ENCODE data around the gene LHFPL5.

LHFPL5 gene

GRCh38 chr6:35796236-35796635, 8.9 kb upstream of the LHFPL5 start:
- Histone ChIP-seq H3K4me1 (ENCODE audit: control insufficient read depth, insufficient read depth, low read length) (peaks cover 3% of the 10 kb centered on the region), H3K27me3 (ENCODE audit: control insufficient read depth, insufficient read depth, low read length) (no peaks in the 10 kb centered on the region), H3K4me3 (ENCODE audit: low read depth, low read length) (no peak overlapping the region), H3K36me3 (ENCODE audit: control insufficient read depth, insufficient read depth, low read length) (no peaks in the 10 kb centered on the region), H3K9me3 (ENCODE audit: control insufficient read depth, insufficient read depth, low read length) (no peaks in the 10 kb centered on the region), H3K9ac (ENCODE audit: low read depth, low read length) (no peak overlapping the region)

- H3K4me3 ChIP-seq (ENCODE audit: low read depth, low read length) = no peak overlapping the region
- no peak overlapping the region for H3K9ac ChIP-seq (ENCODE audit: low read depth, low read length)
- H3K36me3 ChIP-seq (ENCODE audit: control insufficient read depth, insufficient read depth, low read length) = no peaks in the 10 kb centered on the region
- no peaks in the 10 kb centered on the region for H3K27me3 ChIP-seq (ENCODE audit: control insufficient read depth, insufficient read depth, low read length)
- no peaks in the 10 kb centered on the region for H3K9me3 ChIP-seq (ENCODE audit: control insufficient read depth, insufficient read depth, low read length)
- peaks cover 3% of the 10 kb centered on the region for H3K4me1 ChIP-seq (ENCODE audit: control insufficient read depth, insufficient read depth, low read length)
These were observed 7.2 kb upstream of the LHFPL5 start for GRCh38 chr6:35797837-35798526.

GRCh38 chr6:35798706-35799105, 6.4 kb upstream of the LHFPL5 start:
- H3K4me3 ChIP-seq (ENCODE audit: low read depth, low read length) = no peak overlapping the region
- H3K9ac ChIP-seq (ENCODE audit: low read depth, low read length) = no peak overlapping the region
- no peaks in the 10 kb centered on the region for H3K9me3 ChIP-seq (ENCODE audit: control insufficient read depth, insufficient read depth, low read length)
- H3K36me3 ChIP-seq (ENCODE audit: control insufficient read depth, insufficient read depth, low read length) = no peaks in the 10 kb centered on the region
- H3K27me3 ChIP-seq (ENCODE audit: control insufficient read depth, insufficient read depth, low read length) = no peaks in the 10 kb centered on the region
- peaks cover 3% of the 10 kb centered on the region for H3K4me1 ChIP-seq (ENCODE audit: control insufficient read depth, insufficient read depth, low read length)

- Histone ChIP-seq H3K36me3 (ENCODE audit: control insufficient read depth, insufficient read depth, low read length) (no peaks in the 10 kb centered on the region), H3K27me3 (ENCODE audit: control insufficient read depth, insufficient read depth, low read length) (peaks cover 5% of the 10 kb centered on the region), H3K9me3 (ENCODE audit: control insufficient read depth, insufficient read depth, low read length) (no peaks in the 10 kb centered on the region), H3K9ac (ENCODE audit: low read depth, low read length) (no peak overlapping the region), H3K4me3 (ENCODE audit: low read depth, low read length) (no peak overlapping the region), H3K4me1 (ENCODE audit: control insufficient read depth, insufficient read depth, low read length) (peaks cover 7% of the 10 kb centered on the region)
These were observed 4.0 kb upstream of the LHFPL5 start for GRCh38 chr6:35801148-35801547.

- Histone ChIP-seq H3K4me3 (ENCODE audit: low read depth, low read length) (no peak overlapping the region), H3K4me1 (ENCODE audit: control insufficient read depth, insufficient read depth, low read length) (peaks cover 4% of the 10 kb centered on the region), H3K9ac (ENCODE audit: low read depth, low read length) (no peak overlapping the region), H3K36me3 (ENCODE audit: control insufficient read depth, insufficient read depth, low read length) (no peaks in the 10 kb centered on the region), H3K9me3 (ENCODE audit: control insufficient read depth, insufficient read depth, low read length) (no peaks in the 10 kb centered on the region), H3K27me3 (ENCODE audit: control insufficient read depth, insufficient read depth, low read length) (peaks cover 6% of the 10 kb centered on the region)
These were observed 3.5 kb downstream of the LHFPL5 start for GRCh38 chr6:35808688-35809087.

- Histone ChIP-seq H3K9ac (ENCODE audit: low read depth, low read length) (no peak overlapping the region), H3K9me3 (ENCODE audit: control insufficient read depth, insufficient read depth, low read length) (no peaks in the 10 kb centered on the region), H3K36me3 (ENCODE audit: control insufficient read depth, insufficient read depth, low read length) (no peaks in the 10 kb centered on the region), H3K27me3 (ENCODE audit: control insufficient read depth, insufficient read depth, low read length) (peaks cover 6% of the 10 kb centered on the region), H3K4me1 (ENCODE audit: control insufficient read depth, insufficient read depth, low read length) (peaks cover 4% of the 10 kb centered on the region), H3K4me3 (ENCODE audit: low read depth, low read length) (no peak overlapping the region)
These were observed 4.7 kb downstream of the LHFPL5 start for GRCh38 chr6:35809809-35810208.

GRCh38 chr6:35810971-35811698, 6.0 kb downstream of the LHFPL5 start:
- Histone ChIP-seq H3K36me3 (ENCODE audit: control insufficient read depth, insufficient read depth, low read length) (no peaks in the 10 kb centered on the region), H3K4me3 (ENCODE audit: low read depth, low read length) (no peak overlapping the region), H3K9ac (ENCODE audit: low read depth, low read length) (no peak overlapping the region), H3K4me1 (ENCODE audit: control insufficient read depth, insufficient read depth, low read length) (no peaks in the 10 kb centered on the region), H3K27me3 (ENCODE audit: control insufficient read depth, insufficient read depth, low read length) (peaks cover 1% of the 10 kb centered on the region), H3K9me3 (ENCODE audit: control insufficient read depth, insufficient read depth, low read length) (no peaks in the 10 kb centered on the region)

GRCh38 chr6:35811699-35811995, 6.5 kb downstream of the LHFPL5 start:
- Histone ChIP-seq H3K4me1 (ENCODE audit: control insufficient read depth, insufficient read depth, low read length) (no peaks in the 10 kb centered on the region), H3K4me3 (ENCODE audit: low read depth, low read length) (no peak overlapping the region), H3K27me3 (ENCODE audit: control insufficient read depth, insufficient read depth, low read length) (no peaks in the 10 kb centered on the region), H3K36me3 (ENCODE audit: control insufficient read depth, insufficient read depth, low read length) (no peaks in the 10 kb centered on the region), H3K9me3 (ENCODE audit: control insufficient read depth, insufficient read depth, low read length) (no peaks in the 10 kb centered on the region), H3K9ac (ENCODE audit: low read depth, low read length) (no peak overlapping the region)

- Histone ChIP-seq H3K36me3 (ENCODE audit: control insufficient read depth, insufficient read depth, low read length) (no peaks in the 10 kb centered on the region), H3K4me3 (ENCODE audit: low read depth, low read length) (no peak overlapping the region), H3K9ac (ENCODE audit: low read depth, low read length) (no peak overlapping the region), H3K4me1 (ENCODE audit: control insufficient read depth, insufficient read depth, low read length) (no peaks in the 10 kb centered on the region), H3K9me3 (ENCODE audit: control insufficient read depth, insufficient read depth, low read length) (peaks cover 4% of the 10 kb centered on the region), H3K27me3 (ENCODE audit: control insufficient read depth, insufficient read depth, low read length) (no peaks in the 10 kb centered on the region)
These were observed 12.4 kb downstream of the LHFPL5 start for GRCh38 chr6:35817515-35817914.

GRCh38 chr6:35823601-35824000, 18.4 kb downstream of the LHFPL5 start:
- Histone ChIP-seq H3K9me3 (ENCODE audit: control insufficient read depth, insufficient read depth, low read length) (no peaks in the 10 kb centered on the region), H3K9ac (ENCODE audit: low read depth, low read length) (no peak overlapping the region), H3K4me1 (ENCODE audit: control insufficient read depth, insufficient read depth, low read length) (no peaks in the 10 kb centered on the region), H3K36me3 (ENCODE audit: control insufficient read depth, insufficient read depth, low read length) (no peaks in the 10 kb centered on the region), H3K4me3 (ENCODE audit: low read depth, low read length) (no peak overlapping the region), H3K27me3 (ENCODE audit: control insufficient read depth, insufficient read depth, low read length) (no peaks in the 10 kb centered on the region)

GRCh38 chr6:35824552-35825192, 19.5 kb downstream of the LHFPL5 start:
- H3K4me1 ChIP-seq (ENCODE audit: control insufficient read depth, insufficient read depth, low read length) = no peaks in the 10 kb centered on the region
- no peaks in the 10 kb centered on the region for H3K27me3 ChIP-seq (ENCODE audit: control insufficient read depth, insufficient read depth, low read length)
- no peak overlapping the region for H3K9ac ChIP-seq (ENCODE audit: low read depth, low read length)
- no peaks in the 10 kb centered on the region for H3K36me3 ChIP-seq (ENCODE audit: control insufficient read depth, insufficient read depth, low read length)
- H3K4me3 ChIP-seq (ENCODE audit: low read depth, low read length) = no peak overlapping the region
- no peaks in the 10 kb centered on the region for H3K9me3 ChIP-seq (ENCODE audit: control insufficient read depth, insufficient read depth, low read length)

- Histone ChIP-seq H3K36me3 (ENCODE audit: control insufficient read depth, insufficient read depth, low read length) (peaks cover 5% of the 10 kb centered on the region), H3K27me3 (ENCODE audit: control insufficient read depth, insufficient read depth, low read length) (no peaks in the 10 kb centered on the region), H3K9me3 (ENCODE audit: control insufficient read depth, insufficient read depth, low read length) (no peaks in the 10 kb centered on the region), H3K9ac (ENCODE audit: low read depth, low read length) (no peak overlapping the region), H3K4me1 (ENCODE audit: control insufficient read depth, insufficient read depth, low read length) (no peaks in the 10 kb centered on the region), H3K4me3 (ENCODE audit: low read depth, low read length) (no peak overlapping the region)
These were observed 24.2 kb downstream of the LHFPL5 start for GRCh38 chr6:35829306-35829705.
